ENCODE data around the gene TCTN1. TPM values are rescaled to one million over a fixed set of nuclear protein-coding genes. Genes with fewer than 3 reads are reported as not detected.

The TCTN1 gene
- total and polyA plus RNA-seq, 9 of the 15 experiments (the other 6 are each of a cell fraction or from before 2014, with no cell fraction given), result 0.32 to 12.5 (median 4.0) TPM

DNA sequence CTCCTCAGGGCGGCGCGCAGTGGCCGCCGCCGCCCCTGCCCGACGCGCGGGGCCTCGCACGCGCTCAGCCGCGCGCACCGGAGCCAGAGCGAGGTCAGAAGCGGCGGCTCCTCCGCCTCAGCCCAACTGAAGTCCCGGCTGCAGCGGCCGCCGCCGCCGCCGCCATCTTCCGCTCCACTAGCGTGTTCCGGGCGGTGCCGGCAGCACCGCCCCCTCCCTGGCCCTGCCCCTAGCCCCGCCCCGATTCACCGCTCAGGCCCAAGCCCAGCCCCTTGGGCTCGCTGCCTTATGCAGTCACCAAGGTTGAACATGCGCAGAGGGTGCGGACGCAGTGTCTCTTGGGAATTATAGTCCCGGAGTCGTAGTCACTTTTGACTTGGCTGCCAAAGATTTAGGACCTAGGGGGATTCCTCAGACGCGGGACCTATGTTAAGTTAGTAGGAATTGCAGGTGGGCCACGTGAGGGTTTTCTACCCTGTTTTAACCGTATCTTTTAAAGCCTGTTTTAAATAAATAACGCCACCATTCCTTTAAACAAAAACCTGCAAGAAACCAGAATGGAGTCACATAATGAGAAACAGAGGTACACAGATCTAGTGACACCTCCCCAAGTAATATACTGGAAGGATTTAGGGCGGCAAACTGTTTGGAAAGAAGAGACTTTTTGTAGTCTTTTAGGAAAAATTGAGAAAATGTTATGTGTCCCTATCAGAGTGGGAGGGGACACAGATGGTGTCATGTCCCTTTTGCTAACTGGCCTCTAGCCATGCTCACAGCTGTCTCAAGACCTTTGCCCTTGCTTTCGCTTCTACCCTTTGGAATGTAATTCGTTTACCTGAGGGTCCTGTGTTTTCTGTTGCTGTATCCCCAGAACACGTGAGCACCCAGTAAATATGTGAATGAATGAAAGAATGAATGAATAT lies 30.5 kb upstream of the TCTN1 start, which contains the start of gene PPTC7 (continued):
- TF ChIP-seq ZNF592 (IDR thresholded peaks at IDR 0.05), result peak; percentile 21; the same call in 1 of the 2 replicates
- peak; percentile 72 for TF ChIP-seq POLR2AphosphoS5 (IDR thresholded peaks at IDR 0.05; ENCODE audit: control insufficient read depth, insufficient read depth, low read depth, low read length)
- TF ChIP-seq PTRF (tag; IDR thresholded peaks at IDR 0.05), result no peak
- peak; percentile 56; the same call in 1 of the 2 replicates for TF ChIP-seq SIN3B (IDR thresholded peaks at IDR 0.05; ENCODE audit: low read depth)
- no peak for TF ChIP-seq BCL6 (CRISPR knock-in tag; IDR thresholded peaks at IDR 0.05)
- TF ChIP-seq, protein P1, sequence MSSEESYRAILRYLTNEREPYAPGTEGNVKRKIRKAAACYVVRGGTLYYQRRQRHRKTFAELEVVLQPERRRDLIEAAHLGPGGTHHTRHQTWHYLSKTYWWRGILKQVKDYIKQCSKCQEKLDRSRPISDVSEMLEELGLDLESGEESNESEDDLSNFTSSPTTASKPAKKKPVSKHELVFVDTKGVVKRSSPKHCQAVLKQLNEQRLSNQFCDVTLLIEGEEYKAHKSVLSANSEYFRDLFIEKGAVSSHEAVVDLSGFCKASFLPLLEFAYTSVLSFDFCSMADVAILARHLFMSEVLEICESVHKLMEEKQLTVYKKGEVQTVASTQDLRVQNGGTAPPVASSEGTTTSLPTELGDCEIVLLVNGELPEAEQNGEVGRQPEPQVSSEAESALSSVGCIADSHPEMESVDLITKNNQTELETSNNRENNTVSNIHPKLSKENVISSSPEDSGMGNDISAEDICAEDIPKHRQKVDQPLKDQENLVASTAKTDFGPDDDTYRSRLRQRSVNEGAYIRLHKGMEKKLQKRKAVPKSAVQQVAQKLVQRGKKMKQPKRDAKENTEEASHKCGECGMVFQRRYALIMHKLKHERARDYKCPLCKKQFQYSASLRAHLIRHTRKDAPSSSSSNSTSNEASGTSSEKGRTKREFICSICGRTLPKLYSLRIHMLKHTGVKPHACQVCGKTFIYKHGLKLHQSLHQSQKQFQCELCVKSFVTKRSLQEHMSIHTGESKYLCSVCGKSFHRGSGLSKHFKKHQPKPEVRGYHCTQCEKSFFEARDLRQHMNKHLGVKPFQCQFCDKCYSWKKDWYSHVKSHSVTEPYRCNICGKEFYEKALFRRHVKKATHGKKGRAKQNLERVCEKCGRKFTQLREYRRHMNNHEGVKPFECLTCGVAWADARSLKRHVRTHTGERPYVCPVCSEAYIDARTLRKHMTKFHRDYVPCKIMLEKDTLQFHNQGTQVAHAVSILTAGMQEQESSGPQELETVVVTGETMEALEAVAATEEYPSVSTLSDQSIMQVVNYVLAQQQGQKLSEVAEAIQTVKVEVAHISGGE (CRISPR knock-in tag; IDR thresholded peaks at IDR 0.05), result peak in 1 of 3 experiments; percentile 55; a peak in 1 of 6 replicates
- no peak for TF ChIP-seq PTTG1 (tag; IDR thresholded peaks at IDR 0.05; ENCODE audit: low read depth)
- peak; percentile 44 to 47; a peak in 3 of 4 replicates for TF ChIP-seq SIX5 (IDR thresholded peaks at IDR 0.05; ENCODE audit: borderline replicate concordance in 1 of 2, insufficient read depth in 1 of 2, low read depth in 1 of 2, low read length in 2 of 2)
- TF ChIP-seq, protein P2, sequence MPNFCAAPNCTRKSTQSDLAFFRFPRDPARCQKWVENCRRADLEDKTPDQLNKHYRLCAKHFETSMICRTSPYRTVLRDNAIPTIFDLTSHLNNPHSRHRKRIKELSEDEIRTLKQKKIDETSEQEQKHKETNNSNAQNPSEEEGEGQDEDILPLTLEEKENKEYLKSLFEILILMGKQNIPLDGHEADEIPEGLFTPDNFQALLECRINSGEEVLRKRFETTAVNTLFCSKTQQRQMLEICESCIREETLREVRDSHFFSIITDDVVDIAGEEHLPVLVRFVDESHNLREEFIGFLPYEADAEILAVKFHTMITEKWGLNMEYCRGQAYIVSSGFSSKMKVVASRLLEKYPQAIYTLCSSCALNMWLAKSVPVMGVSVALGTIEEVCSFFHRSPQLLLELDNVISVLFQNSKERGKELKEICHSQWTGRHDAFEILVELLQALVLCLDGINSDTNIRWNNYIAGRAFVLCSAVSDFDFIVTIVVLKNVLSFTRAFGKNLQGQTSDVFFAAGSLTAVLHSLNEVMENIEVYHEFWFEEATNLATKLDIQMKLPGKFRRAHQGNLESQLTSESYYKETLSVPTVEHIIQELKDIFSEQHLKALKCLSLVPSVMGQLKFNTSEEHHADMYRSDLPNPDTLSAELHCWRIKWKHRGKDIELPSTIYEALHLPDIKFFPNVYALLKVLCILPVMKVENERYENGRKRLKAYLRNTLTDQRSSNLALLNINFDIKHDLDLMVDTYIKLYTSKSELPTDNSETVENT (CRISPR knock-in tag; IDR thresholded peaks at IDR 0.05), result peak; percentile 83
- peak; percentile 51 to 62; a peak in 2 of 4 replicates for TF ChIP-seq MNT (conservative IDR thresholded peaks at IDR 0.05)
- TF ChIP-seq TBP (optimal IDR thresholded peaks at IDR 0.05; ENCODE audit: low read depth, low read length), result peak; percentile 68
- no peak for TF ChIP-seq ZZZ3 (IDR thresholded peaks at IDR 0.05)
- TF ChIP-seq ELF4 (CRISPR knock-in tag; IDR thresholded peaks at IDR 0.05), result no peak
